Right atrium auricular region (tissue), 2 donors: ENCODE results near the gene HNRNPA2B1. TPM values are rescaled to one million over a fixed set of nuclear protein-coding genes. Genes with fewer than 3 reads are reported as not detected.

Experiments
- DNase-seq: peaks from one replicate; pipeline ENCODE4 v3.0.0-alpha.2; 2019; ENCODE audit warnings: low spot score
- H3K27ac ChIP-seq, 2 donors: fragments of 200-600 bp; sonication (generic); 1 replicate in 1 of 2; 2 replicates in 1 of 2; pipeline ENCODE4 v1.5.1; 2016 to 2019
- H3K27me3 ChIP-seq, 2 donors: fragments of 200-600 bp; sonication (generic); one replicate each; pipeline versions ENCODE4 v1.5.1 to v1.6.0; 2017 to 2019
- H3K36me3 ChIP-seq: fragments of 200-600 bp; sonication (generic); one replicate; pipeline ENCODE4 v1.5.1; 2016
- H3K4me1 ChIP-seq, 2 donors: fragments of 200-600 bp; sonication (generic); one replicate each; pipeline versions ENCODE4 v1.5.1 to v1.6.0; 2017 to 2019
- H3K4me3 ChIP-seq, 2 donors: fragments of 200-600 bp; sonication (generic); 1 replicate in 1 of 2; 2 replicates in 1 of 2; pipeline ENCODE4 v1.5.1; 2017 to 2019; ENCODE audit warnings: mild to moderate bottlenecking in 1 of 2, moderate library complexity in 1 of 2
- H3K9me3 ChIP-seq, 2 donors: fragments of 200-600 bp; sonication (generic); one replicate each; pipeline ENCODE4 v1.5.1; 2019
- CTCF ChIP-seq, 2 donors: fragments of 200-600 bp; sonication (generic); IDR thresholded peaks; one replicate each; pipeline ENCODE4 v1.5.1; 2019; ENCODE audit warnings: antibody characterized with exemption in 2 of 2
- total RNA-seq, 2 donors: library from RNA; depleted of rRNA; stranded (reverse); fragments of >200 nt; gene quantifications; one replicate each; pipeline ENCODE4 v1.1.0, GENCODE V29; 2016

The HNRNPA2B1 gene
- total RNA-seq, 2 donors from 2014 or later: 124 to 160 TPM

- no peak for DNase-seq
- Histone ChIP-seq H3K36me3 (peaks cover 91% of the 10 kb centered on the region), H3K4me1 (peaks cover 0 to 46% of the 10 kb centered on the region in 2 donors), H3K27ac (no peak overlapping the region), H3K4me3 (no peak overlapping the region), H3K9me3 (no peaks in the 10 kb centered on the region), H3K27me3 (no peaks in the 10 kb centered on the region)
- TF ChIP-seq CTCF (IDR thresholded peaks at IDR 0.05): no peak
These were observed 9.1 kb downstream of the HNRNPA2B1 start for GRCh38 chr7:26191233-26191973.

- Histone ChIP-seq H3K9me3 (no peaks in the 10 kb centered on the region), H3K27ac (no peak overlapping the region), H3K27me3 (no peaks in the 10 kb centered on the region), H3K4me3 (no peak overlapping the region), H3K4me1 (peaks cover 0 to 37% of the 10 kb centered on the region in 2 donors), H3K36me3 (peaks cover 87% of the 10 kb centered on the region)
- DNase-seq: no peak
- TF ChIP-seq CTCF (IDR thresholded peaks at IDR 0.05): no peak
These were observed 10.1 kb downstream of the HNRNPA2B1 start for GRCh38 chr7:26190417-26190869.

- Histone ChIP-seq H3K4me3 (no peak overlapping the region), H3K27ac (no peak overlapping the region), H3K9me3 (no peaks in the 10 kb centered on the region), H3K4me1 (peaks cover 0 to 29% of the 10 kb centered on the region in 2 donors), H3K36me3 (peaks cover 87% of the 10 kb centered on the region), H3K27me3 (no peaks in the 10 kb centered on the region)
- TF ChIP-seq CTCF (IDR thresholded peaks at IDR 0.05): no peak
- no peak for DNase-seq
These were observed 10.8 kb downstream of the HNRNPA2B1 start for GRCh38 chr7:26189697-26190096.

- no peak overlapping the region for H3K4me3 ChIP-seq
- H3K27ac ChIP-seq: no peak overlapping the region
- H3K9me3 ChIP-seq: no peaks in the 10 kb centered on the region
- peaks cover 81% of the 10 kb centered on the region for H3K36me3 ChIP-seq
- no peak for TF ChIP-seq CTCF (IDR thresholded peaks at IDR 0.05)
- no peak for DNase-seq
- H3K27me3 ChIP-seq: no peaks in the 10 kb centered on the region
- H3K4me1 ChIP-seq: peaks cover 0 to 23% of the 10 kb centered on the region in 2 donors
These were observed 11.5 kb downstream of the HNRNPA2B1 start for GRCh38 chr7:26188957-26189541.

GRCh38 chr7:26188206-26188956 is 12.2 kb downstream of the HNRNPA2B1 start:
- H3K27ac ChIP-seq: no peak overlapping the region
- peaks cover 74% of the 10 kb centered on the region for H3K36me3 ChIP-seq

More at GRCh38 chr7:26188206-26188956, 12.2 kb downstream of the HNRNPA2B1 start:
- Histone ChIP-seq H3K9me3 (no peaks in the 10 kb centered on the region), H3K4me1 (peaks cover 0 to 21% of the 10 kb centered on the region in 2 donors), H3K4me3 (no peak overlapping the region), H3K27me3 (no peaks in the 10 kb centered on the region)
- DNase-seq: no peak
- no peak for TF ChIP-seq CTCF (IDR thresholded peaks at IDR 0.05)
